Neural progenitor cell (in vitro differentiated cells): ENCODE results near the gene SPOCD1. TPM values are rescaled to one million over a fixed set of nuclear protein-coding genes. Genes with fewer than 3 reads are reported as not detected.

Source experiments
- DNase-seq: peaks from one replicate; pipeline ENCODE4 v3.0.0-alpha.2; 2016; ENCODE audit warnings: low spot score
- H2AFZ ChIP-seq: fragments of 200-600 bp; sonication (generic); replicated peaks from 2 replicates; pipeline ENCODE4 v1.6.1; 2016; ENCODE audit warnings: antibody characterized with exemption
- H3F3A ChIP-seq: fragments of 200-600 bp; sonication (generic); 2 replicates; pipeline ENCODE4 v1.6.1; 2016; ENCODE audit warnings: antibody characterized with exemption, low read depth
- H3K27ac ChIP-seq: fragments of 200-600 bp; sonication (generic); 2 replicates; pipeline ENCODE4 v1.5.1; 2016; ENCODE audit warnings: mild to moderate bottlenecking
- H3K27me3 ChIP-seq: fragments of 200-600 bp; sonication (generic); 2 replicates; pipeline ENCODE4 v1.6.1; 2016; ENCODE audit warnings: mild to moderate bottlenecking, moderate library complexity
- H3K36me3 ChIP-seq: fragments of 200-600 bp; sonication (generic); 2 replicates; pipeline ENCODE4 v1.5.1; 2016
- H3K4me1 ChIP-seq: fragments of 200-600 bp; sonication (generic); 2 replicates; pipeline ENCODE4 v1.6.1; 2016; ENCODE audit warnings: mixed run types
- H3K4me2 ChIP-seq: fragments of 200-600 bp; sonication (generic); 2 replicates; pipeline ENCODE4 v1.6.1; 2016
- H3K4me3 ChIP-seq: fragments of 200-600 bp; sonication (generic); 2 replicates; pipeline ENCODE4 v1.5.1; 2016
- H3K79me2 ChIP-seq: fragments of 200-600 bp; sonication (generic); 2 replicates; pipeline ENCODE4 v1.6.1; 2016; ENCODE audit warnings: low read depth
- H3K9ac ChIP-seq: fragments of 200-600 bp; sonication (generic); 2 replicates; pipeline ENCODE4 v1.6.1; 2016
- H3K9me3 ChIP-seq: fragments of 200-600 bp; sonication (generic); 2 replicates; pipeline ENCODE4 v1.5.1; 2016; ENCODE audit warnings: low read depth
- H4K20me1 ChIP-seq: fragments of 200-600 bp; sonication (generic); 2 replicates; pipeline ENCODE4 v1.6.1; 2016; ENCODE audit warnings: low read depth
- H3K27ac Mint-ChIP-seq: 3 replicates; pipeline ENCODE4 v1.8.0; 2021; ENCODE audit warnings: mixed read lengths
- H3K27me3 Mint-ChIP-seq: 2 replicates; pipeline ENCODE4 v1.8.0; 2022; ENCODE audit warnings: low read depth, mild to moderate bottlenecking, inconsistent platforms, moderate library complexity, mixed read lengths; ENCODE audit not compliant: insufficient read depth
- H3K36me3 Mint-ChIP-seq: 3 replicates; pipeline ENCODE4 v1.8.0; 2021; ENCODE audit warnings: mixed read lengths
- H3K4me1 Mint-ChIP-seq: 3 replicates; pipeline ENCODE4 v1.8.0; 2021; ENCODE audit warnings: mixed read lengths
- H3K4me3 Mint-ChIP-seq: 3 replicates; pipeline ENCODE4 v1.8.0; 2021; ENCODE audit warnings: mild to moderate bottlenecking, moderate library complexity, mixed read lengths
- H3K9me3 Mint-ChIP-seq: 3 replicates; pipeline ENCODE4 v1.8.0; 2020; ENCODE audit warnings: mixed read lengths
- CTCF ChIP-seq: fragments of 200-600 bp; sonication (generic); IDR thresholded peaks from 2 replicates; pipeline ENCODE4 v1.5.1; 2017; ENCODE audit warnings: antibody characterized with exemption, mild to moderate bottlenecking
- EZH2 ChIP-seq: fragments of 200-600 bp; sonication (generic); IDR thresholded peaks from 2 replicates; pipeline ENCODE4 v1.6.1; 2017; ENCODE audit warnings: antibody characterized with exemption, mild to moderate bottlenecking, moderate library complexity
- EZH2phosphoT487 ChIP-seq: fragments of 200-600 bp; sonication (generic); IDR thresholded peaks from 2 replicates; pipeline ENCODE4 v1.6.1; 2017; ENCODE audit warnings: antibody characterized with exemption
- total RNA-seq: library from RNA; depleted of rRNA; stranded (reverse); fragments of >200 nt; gene quantifications from 2 replicates; pipeline ENCODE4 v1.2.3, GENCODE V29; 2015; ENCODE audit warnings: low replicate concordance

SPOCD1 gene
- total RNA-seq, 1 donor from 2014 or later: 1.4 TPM

- H3K79me2 ChIP-seq: peaks cover 4% of the 10 kb centered on the region
- H3K36me3 ChIP-seq: no peaks in the 10 kb centered on the region
- TF ChIP-seq CTCF (no peak), EZH2 (no peak), EZH2phosphoT487 (no peak)
- no peak for DNase-seq
- H3K27ac ChIP-seq: no peak overlapping the region
- peaks cover 15% of the 10 kb centered on the region for H3K4me1 ChIP-seq
- peak overlapping the region; percentile 63 for H3K27ac Mint-ChIP-seq
- no peaks in the 10 kb centered on the region for H3F3A ChIP-seq
- peaks cover 5% of the 10 kb centered on the region for H3K27me3 Mint-ChIP-seq
- no peak overlapping the region for H3K4me3 ChIP-seq
- H3K9me3 Mint-ChIP-seq: no peaks in the 10 kb centered on the region
- H4K20me1 ChIP-seq: peaks cover 5% of the 10 kb centered on the region
- peaks cover 49% of the 10 kb centered on the region for H3K4me1 Mint-ChIP-seq
- no peaks in the 10 kb centered on the region for H3K9me3 ChIP-seq
- H3K4me3 Mint-ChIP-seq: no peak overlapping the region
- no peak overlapping the region for H2AFZ ChIP-seq
- no peaks in the 10 kb centered on the region for H3K36me3 Mint-ChIP-seq
- no peak overlapping the region for H3K4me2 ChIP-seq
- no peak overlapping the region for H3K9ac ChIP-seq
- no peaks in the 10 kb centered on the region for H3K27me3 ChIP-seq
Observed at GRCh38 chr1:31754397-31754796, 61.4 kb downstream of the SPOCD1 start.

- Histone ChIP-seq H3F3A (no peaks in the 10 kb centered on the region), H3K9ac (no peak overlapping the region), H3K27ac (no peak overlapping the region), H3K4me1 (peaks cover 9% of the 10 kb centered on the region), H2AFZ (no peak overlapping the region), H3K36me3 (no peaks in the 10 kb centered on the region), H3K79me2 (peaks cover under 1% of the 10 kb centered on the region), H4K20me1 (peaks cover 5% of the 10 kb centered on the region), H3K27me3 (no peaks in the 10 kb centered on the region), H3K9me3 (no peaks in the 10 kb centered on the region), H3K4me2 (no peak overlapping the region), H3K4me3 (no peak overlapping the region)
- DNase-seq: no peak
- H3K27ac Mint-ChIP-seq: no peak overlapping the region
- no peaks in the 10 kb centered on the region for H3K9me3 Mint-ChIP-seq
- no peak overlapping the region for H3K4me3 Mint-ChIP-seq
- no peaks in the 10 kb centered on the region for H3K36me3 Mint-ChIP-seq
- peaks cover 49% of the 10 kb centered on the region for H3K4me1 Mint-ChIP-seq
- no peak for TF ChIP-seq EZH2phosphoT487
- TF ChIP-seq EZH2: no peak
- no peak for TF ChIP-seq CTCF
- peaks cover 5% of the 10 kb centered on the region for H3K27me3 Mint-ChIP-seq
Observed at GRCh38 chr1:31753707-31754349, 62.0 kb downstream of the SPOCD1 start.

- Histone ChIP-seq H3K9me3 (no peaks in the 10 kb centered on the region), H3K36me3 (no peaks in the 10 kb centered on the region), H3K4me3 (no peak overlapping the region), H3K4me2 (no peak overlapping the region), H3K79me2 (no peaks in the 10 kb centered on the region), H3F3A (no peaks in the 10 kb centered on the region), H3K27me3 (no peaks in the 10 kb centered on the region), H4K20me1 (peaks cover 5% of the 10 kb centered on the region), H3K9ac (no peak overlapping the region), H3K4me1 (peaks cover 4% of the 10 kb centered on the region), H2AFZ (no peak overlapping the region), H3K27ac (no peak overlapping the region)
- peaks cover 45% of the 10 kb centered on the region for H3K4me1 Mint-ChIP-seq
- no peak overlapping the region for H3K27ac Mint-ChIP-seq
- H3K27me3 Mint-ChIP-seq: peaks cover 7% of the 10 kb centered on the region
- TF ChIP-seq EZH2: no peak
- TF ChIP-seq EZH2phosphoT487: no peak
- TF ChIP-seq CTCF: no peak
- DNase-seq: no peak
- H3K9me3 Mint-ChIP-seq: no peaks in the 10 kb centered on the region
- peak overlapping the region; percentile 46 for H3K4me3 Mint-ChIP-seq
- H3K36me3 Mint-ChIP-seq: no peaks in the 10 kb centered on the region
Observed at GRCh38 chr1:31752952-31753475, 62.8 kb downstream of the SPOCD1 start.
